ENCODE measurements around the gene HBA2.
A peak's percentile ranks its signal among the peaks of the same experiment; 100 is the strongest.
"Not testable (repeated sequence)": the region's sequence is repeated elsewhere in the genome, so short reads cannot be mapped to it uniquely, and the experiment has no call there.

HBA2 gene

GRCh38 chr16:164134-164823 is 8.4 kb upstream of the HBA2 start:
- not testable (repeated sequence) for H3K56ac ChIP-seq (ENCODE audit: low read length); DNase-seq; H2BK15ac ChIP-seq (replicated peaks; ENCODE audit: low read depth); H2AK5ac ChIP-seq (ENCODE audit: low read length); H3K36me3 ChIP-seq (ENCODE audit: control insufficient read depth, insufficient read depth, low read length); H3K79me1 ChIP-seq (ENCODE audit: low read length); H3K4me2 ChIP-seq (ENCODE audit: low read length); H3K23ac ChIP-seq (ENCODE audit: low read length); H3K18ac ChIP-seq (ENCODE audit: low read length); H3K9ac ChIP-seq (ENCODE audit: low read length); H3K4me3 ChIP-seq (ENCODE audit: low read length); H4K8ac ChIP-seq (ENCODE audit: low read depth, low read length); H3K4me1 ChIP-seq (ENCODE audit: control insufficient read depth, low read depth, low read length); H3K27ac ChIP-seq (ENCODE audit: low read depth, low read length); H3K4ac ChIP-seq (ENCODE audit: low read depth, low read length); H4K5ac ChIP-seq (ENCODE audit: low read length); H2BK5ac ChIP-seq (ENCODE audit: low read length); H2BK120ac ChIP-seq (ENCODE audit: low read depth, low read length); H3K79me2 ChIP-seq (ENCODE audit: control insufficient read depth, insufficient read depth, low read length)
- peaks cover 31% of the 10 kb centered on the region for H3K27me3 ChIP-seq (ENCODE audit: insufficient read depth, low read length, poor library complexity)
- WGBS (ENCODE audit: extremely low coverage, insufficient coverage, low lambda C conversion rate) = no CpG with 5 or more reads among the region's 80 CpGs

GRCh38 chr16:164827-165538 is 7.7 kb upstream of the HBA2 start:
- Histone ChIP-seq H4K5ac (ENCODE audit: low read length) (no peak overlapping the region), H3K79me2 (ENCODE audit: control insufficient read depth, insufficient read depth, low read length) (no peaks in the 10 kb centered on the region), H2BK5ac (ENCODE audit: low read length) (no peak overlapping the region), H3K56ac (ENCODE audit: low read length) (no peak overlapping the region), H3K4me3 (ENCODE audit: low read length) (no peak overlapping the region), H3K18ac (ENCODE audit: low read length) (no peak overlapping the region), H3K27ac (ENCODE audit: low read depth, low read length) (no peak overlapping the region), H2BK120ac (ENCODE audit: low read depth, low read length) (no peak overlapping the region), H2BK15ac (replicated peaks; ENCODE audit: low read depth) (no peak overlapping the region), H3K36me3 (ENCODE audit: control insufficient read depth, insufficient read depth, low read length) (no peaks in the 10 kb centered on the region), H3K4ac (ENCODE audit: low read depth, low read length) (no peak overlapping the region), H3K23ac (ENCODE audit: low read length) (no peak overlapping the region), H3K9ac (ENCODE audit: low read length) (no peak overlapping the region), H4K8ac (ENCODE audit: low read depth, low read length) (no peak overlapping the region), H2AK5ac (ENCODE audit: low read length) (no peak overlapping the region), H3K79me1 (ENCODE audit: low read length) (no peaks in the 10 kb centered on the region), H3K27me3 (ENCODE audit: insufficient read depth, low read length, poor library complexity) (peaks cover 31% of the 10 kb centered on the region), H3K4me1 (ENCODE audit: control insufficient read depth, low read depth, low read length) (no peaks in the 10 kb centered on the region), H3K4me2 (ENCODE audit: low read length) (peak overlapping the region; percentile 14)
- peak; percentile 44 for DNase-seq
- WGBS (ENCODE audit: extremely low coverage, insufficient coverage, low lambda C conversion rate) = no CpG with 5 or more reads among the region's 77 CpGs

- peaks cover 32% of the 10 kb centered on the region for H3K27me3 ChIP-seq (ENCODE audit: insufficient read depth, low read length, poor library complexity)
- no peaks in the 10 kb centered on the region for H3K4me1 ChIP-seq (ENCODE audit: control insufficient read depth, low read depth, low read length)
Observed at GRCh38 chr16:165539-166374, 6.9 kb upstream of the HBA2 start, which contains the start of gene HBM. Gene HBM (plus strand): TSS chr16:165978. CDS start chr16:165998, 20 bp downstream.

GRCh38 chr16:166375-167121 is 6.1 kb upstream of the HBA2 start:
- no peak overlapping the region for H3K56ac ChIP-seq (ENCODE audit: low read length)
- no peak overlapping the region for H3K4me3 ChIP-seq (ENCODE audit: low read length)
- no peak overlapping the region for H3K4ac ChIP-seq (ENCODE audit: low read depth, low read length)
- no peak for DNase-seq
- H3K4me2 ChIP-seq (ENCODE audit: low read length) = no peak overlapping the region
- no peak overlapping the region for H2BK120ac ChIP-seq (ENCODE audit: low read depth, low read length)
- no peak overlapping the region for H2BK5ac ChIP-seq (ENCODE audit: low read length)
- no peak overlapping the region for H3K27ac ChIP-seq (ENCODE audit: low read depth, low read length)
- H3K27me3 ChIP-seq (ENCODE audit: insufficient read depth, low read length, poor library complexity) = peaks cover 36% of the 10 kb centered on the region
- no peak overlapping the region for H3K18ac ChIP-seq (ENCODE audit: low read length)
- no peak overlapping the region for H4K8ac ChIP-seq (ENCODE audit: low read depth, low read length)
- H2BK15ac ChIP-seq (replicated peaks; ENCODE audit: low read depth) = no peak overlapping the region
- no peaks in the 10 kb centered on the region for H3K4me1 ChIP-seq (ENCODE audit: control insufficient read depth, low read depth, low read length)
- no peak overlapping the region for H4K5ac ChIP-seq (ENCODE audit: low read length)
- no peak overlapping the region for H3K23ac ChIP-seq (ENCODE audit: low read length)
- H3K79me1 ChIP-seq (ENCODE audit: low read length) = no peaks in the 10 kb centered on the region
- WGBS (ENCODE audit: extremely low coverage, insufficient coverage, low lambda C conversion rate) = no CpG with 5 or more reads among the region's 45 CpGs
- H2AK5ac ChIP-seq (ENCODE audit: low read length) = no peak overlapping the region
- H3K79me2 ChIP-seq (ENCODE audit: control insufficient read depth, insufficient read depth, low read length) = no peaks in the 10 kb centered on the region
- H3K36me3 ChIP-seq (ENCODE audit: control insufficient read depth, insufficient read depth, low read length) = no peaks in the 10 kb centered on the region
- no peak overlapping the region for H3K9ac ChIP-seq (ENCODE audit: low read length)

More at GRCh38 chr16:165539-166374, 6.9 kb upstream of the HBA2 start, which contains the start of gene HBM:
- no peak within 1 kb of the TSS for H2BK5ac ChIP-seq (ENCODE audit: low read length)
- H3K79me2 ChIP-seq (ENCODE audit: control insufficient read depth, insufficient read depth, low read length) = no peaks in the 10 kb centered on the region
- no peaks in the 10 kb centered on the region for H3K36me3 ChIP-seq (ENCODE audit: control insufficient read depth, insufficient read depth, low read length)
- H3K18ac ChIP-seq (ENCODE audit: low read length) = no peak within 1 kb of the TSS
- no peak within 1 kb of the TSS for H3K9ac ChIP-seq (ENCODE audit: low read length)
- H3K56ac ChIP-seq (ENCODE audit: low read length) = peak within 1 kb of the TSS; percentile 52
- no peak within 1 kb of the TSS for H2AK5ac ChIP-seq (ENCODE audit: low read length)
- no peak within 1 kb of the TSS for H2BK15ac ChIP-seq (replicated peaks; ENCODE audit: low read depth)
- H3K27ac ChIP-seq (ENCODE audit: low read depth, low read length) = no peak within 1 kb of the TSS
- H2BK120ac ChIP-seq (ENCODE audit: low read depth, low read length) = no peak within 1 kb of the TSS
- H3K4me3 ChIP-seq (ENCODE audit: low read length) = no peak within 1 kb of the TSS
- WGBS (ENCODE audit: extremely low coverage, insufficient coverage, low lambda C conversion rate) = no CpG with 5 or more reads among the region's 75 CpGs
- DNase-seq = no peak
- H3K4me2 ChIP-seq (ENCODE audit: low read length) = peak within 1 kb of the TSS; percentile 14
- no peak within 1 kb of the TSS for H3K23ac ChIP-seq (ENCODE audit: low read length)
- H3K79me1 ChIP-seq (ENCODE audit: low read length) = no peaks in the 10 kb centered on the region
- no peak within 1 kb of the TSS for H4K8ac ChIP-seq (ENCODE audit: low read depth, low read length)
- H4K5ac ChIP-seq (ENCODE audit: low read length) = no peak within 1 kb of the TSS
- H3K4ac ChIP-seq (ENCODE audit: low read depth, low read length) = no peak within 1 kb of the TSS

GRCh38 chr16:167122-167690 is 5.5 kb upstream of the HBA2 start:
- no peak for DNase-seq
- H4K5ac ChIP-seq (ENCODE audit: low read length) = no peak overlapping the region

More at GRCh38 chr16:167122-167690, 5.5 kb upstream of the HBA2 start:
- H3K79me1 ChIP-seq (ENCODE audit: low read length) = no peaks in the 10 kb centered on the region
- H3K4me3 ChIP-seq (ENCODE audit: low read length) = no peak overlapping the region
- no peak overlapping the region for H3K23ac ChIP-seq (ENCODE audit: low read length)
- no peak overlapping the region for H3K9ac ChIP-seq (ENCODE audit: low read length)
- H3K79me2 ChIP-seq (ENCODE audit: control insufficient read depth, insufficient read depth, low read length) = no peaks in the 10 kb centered on the region
- no peak overlapping the region for H2BK120ac ChIP-seq (ENCODE audit: low read depth, low read length)
- H3K4me2 ChIP-seq (ENCODE audit: low read length) = no peak overlapping the region
- no peak overlapping the region for H2BK15ac ChIP-seq (replicated peaks; ENCODE audit: low read depth)
- no peak overlapping the region for H2AK5ac ChIP-seq (ENCODE audit: low read length)
- H2BK5ac ChIP-seq (ENCODE audit: low read length) = no peak overlapping the region
- no peak overlapping the region for H4K8ac ChIP-seq (ENCODE audit: low read depth, low read length)
- WGBS (ENCODE audit: extremely low coverage, insufficient coverage, low lambda C conversion rate) = no CpG with 5 or more reads among the region's 11 CpGs
- H3K18ac ChIP-seq (ENCODE audit: low read length) = no peak overlapping the region
- H3K4ac ChIP-seq (ENCODE audit: low read depth, low read length) = no peak overlapping the region
- H3K36me3 ChIP-seq (ENCODE audit: control insufficient read depth, insufficient read depth, low read length) = no peaks in the 10 kb centered on the region
- H3K56ac ChIP-seq (ENCODE audit: low read length) = no peak overlapping the region
- no peak overlapping the region for H3K27ac ChIP-seq (ENCODE audit: low read depth, low read length)
- no peaks in the 10 kb centered on the region for H3K4me1 ChIP-seq (ENCODE audit: control insufficient read depth, low read depth, low read length)
- peaks cover 40% of the 10 kb centered on the region for H3K27me3 ChIP-seq (ENCODE audit: insufficient read depth, low read length, poor library complexity)
